ENCODE data around the gene ADD3. TPM values are rescaled to one million over a fixed set of nuclear protein-coding genes. Genes with fewer than 3 reads are reported as not detected.
"Not testable (repeated sequence)": the region's sequence is repeated elsewhere in the genome, so short reads cannot be mapped to it uniquely, and the experiment has no call there.

ADD3 gene
- total and polyA plus RNA-seq, 2 experiments from 2014 or later, result 96.9 to 114 TPM

DNA sequence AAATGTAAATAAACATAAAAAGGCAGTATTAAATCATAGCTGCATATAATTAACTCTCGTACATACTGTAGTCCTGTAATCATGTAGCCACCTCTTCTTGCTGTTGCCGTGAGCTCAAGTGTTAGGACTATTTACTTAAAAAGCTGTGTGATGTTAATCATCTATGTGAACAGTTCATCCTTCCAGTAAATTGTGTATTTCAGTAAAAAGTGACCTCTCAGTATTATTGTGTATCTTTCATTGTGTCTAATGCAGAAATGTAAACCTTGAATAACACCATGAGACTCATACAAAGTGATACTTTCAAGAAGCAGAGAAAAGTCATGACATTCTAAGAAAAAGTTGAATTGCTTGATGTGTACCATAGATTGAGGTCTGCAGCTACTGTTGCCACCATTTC is 38.0 kb downstream of the ADD3 start:
- no peaks in the 10 kb centered on the region for H3K27me3 ChIP-seq
- no peak overlapping the region for H3K4me3 ChIP-seq
- H3K4me1 ChIP-seq (ENCODE audit: low read depth), result peaks cover 8% of the 10 kb centered on the region
- H3K9me3 ChIP-seq (ENCODE audit: low read depth), result no peaks in the 10 kb centered on the region
- no peak for TF ChIP-seq CTCF (IDR thresholded peaks at IDR 0.05; ENCODE audit: low read depth, low read length)
- no peak for DNase-seq (ENCODE audit: low read depth in 1 of 2, low spot score in 1 of 2)
- H3K36me3 ChIP-seq, result no peaks in the 10 kb centered on the region
- no peak overlapping the region for H3K27ac ChIP-seq

DNA sequence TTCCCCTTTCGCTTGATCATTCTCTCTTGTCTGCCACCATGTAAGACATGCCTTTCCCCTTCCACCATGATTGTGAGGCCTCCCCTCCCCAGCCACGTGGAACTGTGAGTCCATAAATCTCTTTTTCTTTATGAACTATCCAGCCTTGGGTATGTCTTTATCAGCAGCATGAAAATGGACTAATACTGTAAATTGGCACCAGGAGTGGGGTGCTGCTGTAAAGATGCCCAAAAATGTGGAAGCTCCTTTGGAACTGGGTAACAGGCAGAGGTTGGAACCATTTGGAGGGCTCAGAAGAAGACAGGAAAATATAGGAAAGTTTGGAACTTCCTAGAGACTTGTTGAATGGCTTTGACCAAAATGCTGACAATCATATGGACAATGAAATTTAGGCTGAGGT is 40.4 kb downstream of the ADD3 start:
- not testable (repeated sequence) for H3K4me1 ChIP-seq (ENCODE audit: low read depth); H3K9me3 ChIP-seq (ENCODE audit: low read depth); DNase-seq (ENCODE audit: low read depth in 1 of 2, low spot score in 1 of 2); H3K36me3 ChIP-seq; H3K27me3 ChIP-seq; H3K27ac ChIP-seq; H3K4me3 ChIP-seq

DNA sequence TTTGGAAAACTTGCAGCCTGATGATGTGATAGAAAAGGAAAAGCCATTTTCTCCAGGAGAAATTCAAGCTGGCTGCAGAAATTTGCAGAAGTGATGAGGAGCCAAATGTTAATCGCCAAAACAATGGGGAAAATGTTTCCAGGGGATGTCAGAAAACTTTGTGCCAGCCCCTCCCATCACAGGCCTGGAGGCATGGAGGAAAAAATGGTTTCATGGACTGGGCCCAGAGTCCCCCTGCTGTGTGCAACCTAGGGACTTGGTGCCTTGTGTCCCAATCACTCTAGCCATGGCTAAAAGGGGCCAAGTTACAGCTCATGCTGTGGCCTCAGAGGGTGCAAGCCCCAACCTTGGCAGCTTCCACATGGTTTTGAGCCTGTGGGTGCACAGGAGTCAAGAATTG is 41.0 kb downstream of the ADD3 start:
- no peak for DNase-seq (ENCODE audit: low read depth in 1 of 2, low spot score in 1 of 2)
- H3K4me1 ChIP-seq (ENCODE audit: low read depth), result no peaks in the 10 kb centered on the region
- H3K27ac ChIP-seq, result no peak overlapping the region
- no peak for TF ChIP-seq CTCF (IDR thresholded peaks at IDR 0.05; ENCODE audit: low read depth, low read length)
- no peaks in the 10 kb centered on the region for H3K27me3 ChIP-seq
- H3K36me3 ChIP-seq, result no peaks in the 10 kb centered on the region
- no peaks in the 10 kb centered on the region for H3K9me3 ChIP-seq (ENCODE audit: low read depth)
- no peak overlapping the region for H3K4me3 ChIP-seq

- H3K4me3 ChIP-seq; H3K9me3 ChIP-seq (ENCODE audit: low read depth); H3K4me1 ChIP-seq (ENCODE audit: low read depth); H3K27me3 ChIP-seq; H3K36me3 ChIP-seq; H3K27ac ChIP-seq; DNase-seq (ENCODE audit: low read depth in 1 of 2, low spot score in 1 of 2): not testable (repeated sequence)
Observed at GRCh38 chr10:110049889-110050591, 42.3 kb downstream of the ADD3 start.

GRCh38 chr10:110051487-110051886 is 43.7 kb downstream of the ADD3 start:
- Histone ChIP-seq H3K36me3 (no peaks in the 10 kb centered on the region), H3K4me1 (ENCODE audit: low read depth) (no peaks in the 10 kb centered on the region), H3K27me3 (no peaks in the 10 kb centered on the region), H3K4me3 (no peak overlapping the region), H3K9me3 (ENCODE audit: low read depth) (no peaks in the 10 kb centered on the region), H3K27ac (no peak overlapping the region)
- DNase-seq (ENCODE audit: low read depth in 1 of 2, low spot score in 1 of 2), result no peak
- TF ChIP-seq CTCF (IDR thresholded peaks at IDR 0.05; ENCODE audit: low read depth, low read length), result no peak

DNA sequence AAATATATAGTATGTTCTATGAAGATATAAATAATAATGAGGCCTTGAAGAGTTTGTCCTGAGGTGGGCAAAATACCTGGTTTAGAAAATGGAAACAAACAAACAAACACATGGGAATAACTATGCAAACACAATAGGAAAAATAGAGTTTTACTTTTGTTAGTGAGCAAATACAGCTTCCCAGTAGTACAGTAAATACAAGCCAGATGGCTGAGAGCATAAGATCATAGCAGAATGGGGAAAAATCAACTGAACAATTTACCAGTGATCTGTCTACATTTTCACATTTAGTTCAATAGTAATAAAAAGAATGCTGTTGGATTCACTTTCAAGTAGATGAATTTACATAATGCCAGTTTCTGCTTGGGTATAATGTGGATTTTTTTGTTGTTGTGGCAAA is 45.1 kb downstream of the ADD3 start:
- TF ChIP-seq CTCF (IDR thresholded peaks at IDR 0.05; ENCODE audit: low read depth, low read length), result no peak
- no peak for DNase-seq (ENCODE audit: low read depth in 1 of 2, low spot score in 1 of 2)
- Histone ChIP-seq H3K4me3 (no peak overlapping the region), H3K36me3 (no peaks in the 10 kb centered on the region), H3K27me3 (no peaks in the 10 kb centered on the region), H3K9me3 (ENCODE audit: low read depth) (no peaks in the 10 kb centered on the region), H3K4me1 (ENCODE audit: low read depth) (no peaks in the 10 kb centered on the region), H3K27ac (no peak overlapping the region)

Measured in cardiac muscle cell (in vitro differentiated cells and primary cell).